Mucosa of descending colon (tissue), 3 donors: ENCODE data around the gene NFKBIZ. TPM values are rescaled to one million over a fixed set of nuclear protein-coding genes. Genes with fewer than 3 reads are reported as not detected.

Source experiments
- ATAC-seq: fragments of 200-7000 bp; cut with Tn5 transposase; one replicate; pipeline ENCODE4 v1.9.1; 2020; ENCODE audit warnings: mild to moderate bottlenecking, moderate library complexity
- DNase-seq, 3 donors: peaks; one replicate each; pipeline ENCODE4 v3.0.0-alpha.2; 2020
- H3K36me3 ChIP-seq: fragments of 200-600 bp; one replicate; pipeline ENCODE4 v1.8.0; 2021; ENCODE audit warnings: low read depth, mild to moderate bottlenecking
- H3K4me1 ChIP-seq: fragments of 200-600 bp; one replicate; pipeline ENCODE4 v1.8.0; 2021; ENCODE audit warnings: low read depth, mild to moderate bottlenecking
- H3K4me3 ChIP-seq: fragments of 200-600 bp; one replicate; pipeline ENCODE4 v1.8.0; 2021; ENCODE audit warnings: mild to moderate bottlenecking
- H3K9me3 ChIP-seq: fragments of 200-600 bp; one replicate; pipeline ENCODE4 v1.8.0; 2021; ENCODE audit warnings: mild to moderate bottlenecking
- intact Hi-C, 2 donors: fragments of 100-400 bp; cut with DNase I in 1 of 2; cut with micrococcal nuclease in 1 of 2; formaldehyde crosslinking; loops; one replicate each; pipeline versions ENCODE4 v1.11.0 to v1.11.1; 2022; cut with DNase I, micrococcal nuclease
- total RNA-seq, 3 donors: library from RNA; stranded (reverse); fragmentation: NEBNext Ultra II Directional in 2 of 3; extraction: Animal tissue kit (Norgen Biotek cat#: 25700) in 2 of 3; gene quantifications; one replicate each; pipeline versions ENCODE4 v1.2.1 to v1.2.4, GENCODE V29; 2021 to 2023
- TF ChIP-seq, protein P1 (sequence below): fragments of 200-600 bp; IDR thresholded peaks from one replicate; pipeline ENCODE4 v1.8.0; 2022; ENCODE audit warnings: antibody characterized with exemption, mild to moderate bottlenecking
- donor health status: DM: no; HTN: no; CAD: no; lungs with moderate emphysema.
- donor health status: DM: no; HTN: no; CAD: no.
- donor health status: DM: no; HTN: yes; CAD: no.

The NFKBIZ gene
- total RNA-seq, 3 donors from 2014 or later, result 85.0 to 97.5 (median 91.5) TPM

DNA sequence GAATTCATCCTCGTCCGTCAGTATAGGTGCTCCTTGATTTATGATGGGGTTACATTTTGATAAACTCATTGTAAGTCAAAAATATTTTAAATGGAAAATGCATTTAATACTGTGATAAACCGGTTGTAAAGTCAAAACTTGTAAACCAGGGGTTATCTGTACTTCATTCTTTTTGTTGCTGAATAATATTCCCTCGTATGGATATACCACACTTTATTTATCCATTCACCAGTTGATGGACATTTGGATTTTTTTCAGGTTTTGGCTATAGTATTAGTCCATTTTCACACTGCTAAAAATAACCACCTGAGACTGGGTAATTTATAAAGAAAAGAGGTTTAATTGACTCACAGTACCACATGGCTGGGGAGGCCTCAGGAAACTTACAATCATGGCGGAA, 47.7 kb downstream of the NFKBIZ start:
- Histone ChIP-seq H3K4me3 (no peak overlapping the region), H3K36me3 (no peaks in the 10 kb centered on the region), H3K4me1 (no peaks in the 10 kb centered on the region), H3K9me3 (no peaks in the 10 kb centered on the region)
- TF ChIP-seq, protein P1, sequence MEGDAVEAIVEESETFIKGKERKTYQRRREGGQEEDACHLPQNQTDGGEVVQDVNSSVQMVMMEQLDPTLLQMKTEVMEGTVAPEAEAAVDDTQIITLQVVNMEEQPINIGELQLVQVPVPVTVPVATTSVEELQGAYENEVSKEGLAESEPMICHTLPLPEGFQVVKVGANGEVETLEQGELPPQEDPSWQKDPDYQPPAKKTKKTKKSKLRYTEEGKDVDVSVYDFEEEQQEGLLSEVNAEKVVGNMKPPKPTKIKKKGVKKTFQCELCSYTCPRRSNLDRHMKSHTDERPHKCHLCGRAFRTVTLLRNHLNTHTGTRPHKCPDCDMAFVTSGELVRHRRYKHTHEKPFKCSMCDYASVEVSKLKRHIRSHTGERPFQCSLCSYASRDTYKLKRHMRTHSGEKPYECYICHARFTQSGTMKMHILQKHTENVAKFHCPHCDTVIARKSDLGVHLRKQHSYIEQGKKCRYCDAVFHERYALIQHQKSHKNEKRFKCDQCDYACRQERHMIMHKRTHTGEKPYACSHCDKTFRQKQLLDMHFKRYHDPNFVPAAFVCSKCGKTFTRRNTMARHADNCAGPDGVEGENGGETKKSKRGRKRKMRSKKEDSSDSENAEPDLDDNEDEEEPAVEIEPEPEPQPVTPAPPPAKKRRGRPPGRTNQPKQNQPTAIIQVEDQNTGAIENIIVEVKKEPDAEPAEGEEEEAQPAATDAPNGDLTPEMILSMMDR, result no peak
- no peak for ATAC-seq
- intact Hi-C loops, result no loop called here
- DNase-seq, result no peak

DNA sequence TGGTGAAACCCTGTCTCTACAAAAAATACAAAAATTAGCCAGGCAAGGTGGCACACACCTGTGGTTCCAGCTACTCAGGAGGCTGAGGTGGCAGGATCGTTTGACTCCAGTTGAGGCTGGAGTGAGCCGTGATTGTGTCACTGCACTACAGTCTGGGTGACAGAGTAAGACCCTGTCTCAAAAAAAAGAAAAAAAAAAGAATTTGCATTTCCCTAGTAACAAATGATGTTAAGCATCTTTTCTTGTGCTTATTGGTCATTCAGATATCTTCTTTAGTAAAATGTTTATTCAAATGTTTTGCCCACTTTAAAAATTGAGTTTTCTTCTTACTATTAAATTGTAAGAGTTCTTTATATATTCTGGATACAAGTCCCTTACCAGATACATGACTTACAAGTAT, 48.7 kb downstream of the NFKBIZ start:
- Histone ChIP-seq H3K4me1 (no peaks in the 10 kb centered on the region), H3K4me3 (no peak overlapping the region), H3K36me3 (no peaks in the 10 kb centered on the region), H3K9me3 (no peaks in the 10 kb centered on the region)
- intact Hi-C loops, result no loop called here
- ATAC-seq (no peak), DNase-seq (no peak)
- TF ChIP-seq, protein P1, result no peak

DNA sequence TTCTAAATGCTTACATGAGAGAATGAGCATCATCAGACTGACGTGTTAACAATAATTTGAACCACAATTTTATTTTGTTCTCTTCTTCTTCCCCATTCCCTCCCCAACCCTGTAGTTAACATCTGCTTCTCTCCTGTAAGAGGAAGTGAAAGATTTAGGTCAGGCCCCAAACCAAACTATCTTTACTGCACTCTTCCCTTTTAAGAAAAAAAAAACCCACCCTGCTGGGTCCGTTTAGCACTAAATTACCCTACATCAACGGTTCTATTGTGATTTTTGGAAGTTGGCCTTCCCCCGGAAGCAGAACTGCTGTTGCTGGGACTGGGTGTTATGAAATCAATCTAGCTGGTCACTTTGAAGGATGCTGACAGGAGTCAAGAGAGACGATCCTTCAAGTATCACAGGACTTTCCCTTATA, 49.4 kb downstream of the NFKBIZ start:
- Histone ChIP-seq H3K4me1 (no peaks in the 10 kb centered on the region), H3K9me3 (no peaks in the 10 kb centered on the region), H3K4me3 (no peak overlapping the region), H3K36me3 (no peaks in the 10 kb centered on the region)
- TF ChIP-seq, protein P1, result no peak
- peak in 1 of 3 donors; percentile 10 for DNase-seq
- ATAC-seq, result peak; percentile 64
- intact Hi-C loops, result no loop called here

DNA sequence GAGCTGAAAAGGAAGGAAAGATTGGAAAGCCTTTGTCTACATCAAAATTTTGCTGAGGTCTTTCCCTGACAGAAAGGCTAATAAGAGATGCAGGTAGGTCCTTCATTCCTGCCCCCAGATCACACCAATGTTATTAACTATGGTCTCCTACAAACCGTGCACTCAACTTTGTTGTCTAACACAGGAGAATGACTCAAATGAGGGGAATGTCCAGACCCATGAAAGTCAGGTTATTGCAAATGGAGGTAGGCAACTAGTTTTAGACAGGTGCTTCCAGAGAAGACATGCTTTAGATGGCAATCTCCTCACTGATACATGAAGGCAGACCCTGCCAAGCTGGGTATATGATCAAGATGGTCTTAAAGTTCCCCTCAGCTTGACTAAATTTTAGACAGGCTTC, 51.0 kb downstream of the NFKBIZ start:
- no peak for ATAC-seq
- DNase-seq, result no peak
- H3K4me1 ChIP-seq, result no peaks in the 10 kb centered on the region
- no peaks in the 10 kb centered on the region for H3K9me3 ChIP-seq
- H3K4me3 ChIP-seq, result no peak overlapping the region
- intact Hi-C loops, result no loop called here
- TF ChIP-seq, protein P1, result no peak
- H3K36me3 ChIP-seq, result no peaks in the 10 kb centered on the region

DNA sequence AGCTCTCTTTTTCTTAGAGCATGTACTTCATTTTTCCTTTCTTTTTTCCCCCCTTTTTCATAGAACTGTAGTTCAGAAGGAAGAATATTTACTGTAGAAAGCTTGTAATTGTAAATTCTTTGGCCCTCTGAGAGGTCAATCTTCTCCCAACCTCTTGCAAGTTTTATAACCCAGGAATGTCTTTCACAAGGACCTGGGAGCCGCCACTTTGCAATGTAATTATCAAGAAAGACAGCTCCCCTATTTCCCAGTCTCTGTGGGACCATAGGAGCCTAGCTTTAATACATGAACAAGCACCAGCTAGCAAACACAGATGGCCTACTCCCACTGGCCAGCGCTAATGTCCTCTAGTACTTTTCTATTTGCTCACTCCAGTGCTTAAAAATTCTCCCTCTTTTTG, 51.4 kb downstream of the NFKBIZ start:
- TF ChIP-seq, protein P1, result no peak
- Histone ChIP-seq H3K4me3 (no peak overlapping the region), H3K9me3 (peaks cover 2% of the 10 kb centered on the region), H3K4me1 (no peaks in the 10 kb centered on the region), H3K36me3 (no peaks in the 10 kb centered on the region)
- no peak for DNase-seq
- no peak for ATAC-seq
- intact Hi-C loops, result no loop called here

DNA sequence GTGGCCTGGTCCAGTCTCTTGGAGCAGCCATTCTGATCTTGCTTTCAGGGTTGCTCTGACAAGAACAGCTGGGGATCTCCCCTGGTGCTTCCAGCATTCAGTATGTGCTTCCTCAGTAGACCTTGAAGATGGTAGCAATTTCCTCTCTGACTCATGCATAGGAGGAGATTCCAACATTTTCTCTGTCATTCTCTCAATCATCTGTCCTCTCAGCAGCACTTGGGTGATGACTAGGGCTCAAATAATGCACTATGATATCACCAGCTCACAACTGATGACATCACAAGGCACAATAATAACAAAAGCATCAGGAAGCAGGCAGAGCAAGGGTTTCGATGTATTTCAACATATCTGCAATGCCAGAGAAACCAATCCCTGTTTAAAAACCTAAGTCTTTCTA, 52.7 kb downstream of the NFKBIZ start:
- intact Hi-C loops, result no loop called here
- TF ChIP-seq, protein P1, result no peak

More for the DNA sequence above, 52.7 kb downstream of the NFKBIZ start:
- Histone ChIP-seq H3K9me3 (peaks cover 4% of the 10 kb centered on the region), H3K4me1 (no peaks in the 10 kb centered on the region), H3K4me3 (no peak overlapping the region), H3K36me3 (no peaks in the 10 kb centered on the region)
- ATAC-seq (peak; percentile 70), DNase-seq (no peak)
